ENCODE measurements around the gene PANK4. TPM values are rescaled to one million over a fixed set of nuclear protein-coding genes. Genes with fewer than 3 reads are reported as not detected.

Gene PANK4
- total RNA-seq, 4 donors from 2014 or later, result 22.5 to 48.9 (median 37.9) TPM

- 91% methylated on average over 7 of the region's 20 CpGs for WGBS
- intact Hi-C loops (cut with DNase I), result no loop called here
Measured at GRCh38 chr1:2479186-2479585, 47.2 kb downstream of the PANK4 start.

GRCh38 chr1:2477791-2478499 is 48.5 kb downstream of the PANK4 start:
- DNase-seq (ENCODE audit: extremely low spot score), result no peak
- Histone ChIP-seq H3K4me1 (no peaks in the 10 kb centered on the region), H3K27me3 (peaks cover 0 to 37% (median 0%) of the 10 kb centered on the region in 4 donors), H3K27ac (replicated peaks in 1 of 4) (no peak overlapping the region), H3K9me3 (no peaks in the 10 kb centered on the region), H3K36me3 (no peaks in the 10 kb centered on the region), H3K4me3 (no peak overlapping the region)
- intact Hi-C loops (cut with DNase I), result no loop called here
- TF ChIP-seq POLR2A (IDR thresholded peaks at IDR 0.05; ENCODE audit: low read depth) (no peak), EP300 (IDR thresholded peaks at IDR 0.05) (no peak), CTCF (IDR thresholded peaks at IDR 0.05) (no peak), POLR2AphosphoS5 (IDR thresholded peaks at IDR 0.05) (no peak)
- 59% methylated on average over 5 of the region's 35 CpGs for WGBS

More at GRCh38 chr1:2479186-2479585, 47.2 kb downstream of the PANK4 start:
- Histone ChIP-seq H3K9me3 (no peaks in the 10 kb centered on the region), H3K36me3 (no peaks in the 10 kb centered on the region), H3K4me1 (no peaks in the 10 kb centered on the region), H3K27me3 (peaks cover 0 to 26% (median 0%) of the 10 kb centered on the region in 4 donors), H3K4me3 (no peak overlapping the region), H3K27ac (replicated peaks in 1 of 4) (no peak overlapping the region)
- TF ChIP-seq CTCF (IDR thresholded peaks at IDR 0.05), result no peak
- TF ChIP-seq POLR2AphosphoS5 (IDR thresholded peaks at IDR 0.05), result no peak
- no peak for TF ChIP-seq EP300 (IDR thresholded peaks at IDR 0.05)
- TF ChIP-seq POLR2A (IDR thresholded peaks at IDR 0.05; ENCODE audit: low read depth), result no peak
- no peak for DNase-seq (ENCODE audit: extremely low spot score)

- intact Hi-C loops (cut with DNase I), result no loop called here
- Histone ChIP-seq H3K4me1 (no peaks in the 10 kb centered on the region), H3K27me3 (peaks cover 0 to 43% (median 0%) of the 10 kb centered on the region in 4 donors), H3K4me3 (no peak overlapping the region), H3K36me3 (no peaks in the 10 kb centered on the region), H3K9me3 (no peaks in the 10 kb centered on the region), H3K27ac (replicated peaks in 1 of 4) (no peak overlapping the region)
- TF ChIP-seq EP300 (IDR thresholded peaks at IDR 0.05), result no peak
- no peak for TF ChIP-seq POLR2A (IDR thresholded peaks at IDR 0.05; ENCODE audit: low read depth)
- TF ChIP-seq POLR2AphosphoS5 (IDR thresholded peaks at IDR 0.05), result no peak
- TF ChIP-seq CTCF (IDR thresholded peaks at IDR 0.05), result no peak
- 59% methylated on average over 11 of the region's 12 CpGs for WGBS
- no peak for DNase-seq (ENCODE audit: extremely low spot score)
Measured at GRCh38 chr1:2477309-2477708, 49.1 kb downstream of the PANK4 start.

- Histone ChIP-seq H3K27ac (replicated peaks in 1 of 4) (no peak within 1 kb of the TSS), H3K27me3 (peaks cover 0 to 53% (median 0%) of the 10 kb centered on the region in 4 donors), H3K4me3 (no peak within 1 kb of the TSS), H3K36me3 (no peaks in the 10 kb centered on the region), H3K4me1 (no peaks in the 10 kb centered on the region), H3K9me3 (no peaks in the 10 kb centered on the region)
- TF ChIP-seq POLR2A (IDR thresholded peaks at IDR 0.05; ENCODE audit: low read depth) (no peak), POLR2AphosphoS5 (IDR thresholded peaks at IDR 0.05) (no peak), CTCF (IDR thresholded peaks at IDR 0.05) (no peak), EP300 (IDR thresholded peaks at IDR 0.05) (no peak)
- no peak for DNase-seq (ENCODE audit: extremely low spot score)
- WGBS, result 79% methylated on average over 12 of the region's 34 CpGs
- intact Hi-C loops (cut with DNase I), result no loop called here
Measured at GRCh38 chr1:2476061-2476999, 50.1 kb downstream of the PANK4 start, which contains the start of gene PLCH2. Gene PLCH2, plus strand, starts transcription at chr1:2476289. Its CDS starts 300 bp downstream, at chr1:2476589.

Measured in esophagus muscularis mucosa (tissue), 4 donors.